ENCODE data around the gene SMC1B.

GRCh38 chr22:45305456-45306075, 107.8 kb downstream of the SMC1B start:
- TF ChIP-seq CTCF (IDR thresholded peaks at IDR 0.05): no peak
- no peak for TF ChIP-seq POLR2AphosphoS5 (IDR thresholded peaks at IDR 0.05)

Data from breast epithelium (tissue), 3 donors.